Smooth muscle cell (in vitro differentiated cells): ENCODE measurements around the gene ATP6V1C2. TPM values are rescaled to one million over a fixed set of nuclear protein-coding genes. Genes with fewer than 3 reads are reported as not detected.

Source experiments
- DNase-seq: peaks from one replicate; lab custom pipeline; 2025; ENCODE audit not compliant: unreplicated experiment; lab: John Stamatoyannopoulos, UW
- H2AFZ ChIP-seq: fragments of 200-600 bp; sonication (generic); 2 replicates; pipeline ENCODE4 v1.6.0; 2016; ENCODE audit warnings: antibody characterized with exemption, low read depth, mild to moderate bottlenecking
- H3F3A ChIP-seq: fragments of 200-600 bp; sonication (generic); 2 replicates; pipeline ENCODE4 v1.6.0; 2017; ENCODE audit warnings: antibody characterized with exemption, low read depth
- H3K27ac ChIP-seq: fragments of 200-600 bp; sonication (generic); 2 replicates; pipeline ENCODE4 v1.5.1; 2016; ENCODE audit warnings: low read depth, mild to moderate bottlenecking
- H3K27me3 ChIP-seq: fragments of 200-600 bp; sonication (generic); 2 replicates; pipeline ENCODE4 v1.6.1; 2016; ENCODE audit warnings: low read depth, mild to moderate bottlenecking
- H3K36me3 ChIP-seq: fragments of 200-600 bp; sonication (generic); 2 replicates; pipeline ENCODE4 v1.5.1; 2016; ENCODE audit warnings: low read depth
- H3K4me1 ChIP-seq: fragments of 200-600 bp; sonication (generic); 2 replicates; pipeline ENCODE4 v1.5.1; 2016; ENCODE audit warnings: low read depth
- H3K4me2 ChIP-seq: fragments of 200-600 bp; sonication (generic); 2 replicates; pipeline ENCODE4 v1.6.0; 2016; ENCODE audit warnings: mild to moderate bottlenecking
- H3K4me3 ChIP-seq: fragments of 200-600 bp; sonication (generic); 2 replicates; pipeline ENCODE4 v1.5.1; 2016; ENCODE audit warnings: mild to moderate bottlenecking
- H3K79me2 ChIP-seq: fragments of 200-600 bp; sonication (generic); 2 replicates; pipeline ENCODE4 v1.6.0; 2016; ENCODE audit warnings: low read depth, mild to moderate bottlenecking
- H3K9ac ChIP-seq: fragments of 200-600 bp; sonication (generic); 2 replicates; pipeline ENCODE4 v1.6.0; 2016; ENCODE audit warnings: low read depth
- H3K9me3 ChIP-seq: fragments of 200-600 bp; sonication (generic); replicated peaks from 2 replicates; pipeline ENCODE4 v1.5.1; 2016; ENCODE audit warnings: low read depth
- H4K20me1 ChIP-seq: fragments of 200-600 bp; sonication (generic); 2 replicates; pipeline ENCODE4 v1.6.0; 2016; ENCODE audit warnings: low read depth
- CTCF ChIP-seq: fragments of 200-600 bp; sonication (generic); IDR thresholded peaks from 2 replicates; pipeline ENCODE4 v1.5.1; 2017; ENCODE audit warnings: borderline replicate concordance, mild to moderate bottlenecking, antibody characterized with exemption; ENCODE audit not compliant: insufficient read depth, poor library complexity, severe bottlenecking
- WGBS: methylation state at CpG from one replicate; pipeline ENCODE4 v1.1.7; 2016; ENCODE audit warnings: low lambda C conversion rate; 5-methylcytosine and 5-hydroxymethylcytosine counted together
- polyA plus RNA-seq: library from polyadenylated mRNA; unstranded; fragments of >200 nt; fragmentation: Nextera tagmentation; extraction: Ambion mirVana; gene quantifications from 2 replicates; pipeline ENCODE4 v1.2.1, GENCODE V29; 2016
- total RNA-seq: library from RNA; depleted of rRNA; stranded (reverse); fragments of >200 nt; gene quantifications from 2 replicates; pipeline ENCODE4 v1.2.3, GENCODE V29; 2014

The ATP6V1C2 gene
- total and polyA plus RNA-seq, 2 experiments from 2014 or later = 0.53 to 1.5 TPM

GRCh38 chr2:10742666-10743065 is 21.2 kb downstream of the ATP6V1C2 start:
- no peaks in the 10 kb centered on the region for H3F3A ChIP-seq
- 96% methylated on average over 11 of the region's 11 CpGs for WGBS
- H4K20me1 ChIP-seq = no peaks in the 10 kb centered on the region
- H3K9me3 ChIP-seq = no peaks in the 10 kb centered on the region
- no peak overlapping the region for H3K4me3 ChIP-seq
- no peaks in the 10 kb centered on the region for H3K27me3 ChIP-seq
- no peak overlapping the region for H3K9ac ChIP-seq
- no peak overlapping the region for H2AFZ ChIP-seq
- no peaks in the 10 kb centered on the region for H3K36me3 ChIP-seq
- no peak overlapping the region for H3K4me2 ChIP-seq
- no peak for DNase-seq
- no peaks in the 10 kb centered on the region for H3K79me2 ChIP-seq
- H3K27ac ChIP-seq = no peak overlapping the region
- H3K4me1 ChIP-seq = no peaks in the 10 kb centered on the region
- no peak for TF ChIP-seq CTCF

- no peaks in the 10 kb centered on the region for H3K9me3 ChIP-seq
- no peak for TF ChIP-seq CTCF
- H3K4me2 ChIP-seq = no peak overlapping the region
- H3F3A ChIP-seq = no peaks in the 10 kb centered on the region
- H3K9ac ChIP-seq = no peak overlapping the region
- 89% methylated on average over 6 of the region's 6 CpGs for WGBS
- no peaks in the 10 kb centered on the region for H4K20me1 ChIP-seq
- no peak overlapping the region for H3K27ac ChIP-seq
- H3K36me3 ChIP-seq = no peaks in the 10 kb centered on the region
- H3K4me3 ChIP-seq = no peak overlapping the region
- no peaks in the 10 kb centered on the region for H3K4me1 ChIP-seq
- no peak for DNase-seq
- no peak overlapping the region for H2AFZ ChIP-seq
- H3K27me3 ChIP-seq = no peaks in the 10 kb centered on the region
- no peaks in the 10 kb centered on the region for H3K79me2 ChIP-seq
Observed at GRCh38 chr2:10750610-10751009, 29.2 kb downstream of the ATP6V1C2 start.

GRCh38 chr2:10752236-10752635 is 30.8 kb downstream of the ATP6V1C2 start:
- Histone ChIP-seq H3K4me1 (no peaks in the 10 kb centered on the region), H3K27me3 (no peaks in the 10 kb centered on the region), H3K4me2 (no peak overlapping the region), H2AFZ (no peak overlapping the region), H3K27ac (no peak overlapping the region), H4K20me1 (no peaks in the 10 kb centered on the region), H3K36me3 (no peaks in the 10 kb centered on the region), H3K79me2 (no peaks in the 10 kb centered on the region), H3K4me3 (no peak overlapping the region), H3K9ac (no peak overlapping the region), H3F3A (no peaks in the 10 kb centered on the region), H3K9me3 (no peaks in the 10 kb centered on the region)
- TF ChIP-seq CTCF = no peak
- DNase-seq = no peak
- WGBS = 74% methylated on average over 5 of the region's 5 CpGs

- H3K4me1 ChIP-seq = no peaks in the 10 kb centered on the region
- H3K36me3 ChIP-seq = no peaks in the 10 kb centered on the region
- no peak overlapping the region for H3K9ac ChIP-seq
- no peaks in the 10 kb centered on the region for H3K79me2 ChIP-seq
- H3K4me3 ChIP-seq = no peak overlapping the region
- 89% methylated on average over 7 of the region's 7 CpGs for WGBS
- no peaks in the 10 kb centered on the region for H3K9me3 ChIP-seq
- H3K27me3 ChIP-seq = no peaks in the 10 kb centered on the region
- no peak overlapping the region for H3K4me2 ChIP-seq
- no peak overlapping the region for H2AFZ ChIP-seq
- DNase-seq = no peak
- H3K27ac ChIP-seq = no peak overlapping the region
- no peaks in the 10 kb centered on the region for H3F3A ChIP-seq
- no peak for TF ChIP-seq CTCF
- no peaks in the 10 kb centered on the region for H4K20me1 ChIP-seq
Observed at GRCh38 chr2:10753156-10753555, 31.7 kb downstream of the ATP6V1C2 start.
